Right lobe of liver (tissue), 6 donors: ENCODE data around the gene ABCA6. TPM values are rescaled to one million over a fixed set of nuclear protein-coding genes. Genes with fewer than 3 reads are reported as not detected.
A peak's percentile ranks its signal among the peaks of the same experiment; 100 is the strongest.

ENCODE experiments used
- ATAC-seq, 4 donors: fragments of 200-7000 bp; cut with Tn5 transposase; one replicate each; pipeline ENCODE4 v1.9.1; 2020; ENCODE audit warnings: mild to moderate bottlenecking in 4 of 4, moderate library complexity in 4 of 4
- DNase-seq, 3 donors: peaks; one replicate each; pipeline ENCODE4 v3.0.0-alpha.2; 2020
- H3K27ac ChIP-seq, 3 donors: fragments of 200-600 bp; one replicate each; pipeline ENCODE4 v1.8.0; 2022
- H3K27me3 ChIP-seq, 2 donors: fragments of 200-600 bp; one replicate each; pipeline ENCODE4 v1.8.0; 2022
- H3K36me3 ChIP-seq, 4 donors: fragments of 200-600 bp; sonication (generic) in 1 of 4; one replicate each; pipeline versions ENCODE4 v1.5.1 to v1.8.0; 2017 to 2022; ENCODE audit warnings: control low read depth in 1 of 4
- H3K4me1 ChIP-seq, 4 donors: fragments of 200-600 bp; sonication (generic) in 1 of 4; one replicate each; pipeline versions ENCODE4 v1.5.1 to v1.8.0; 2017 to 2022; ENCODE audit warnings: control low read depth in 1 of 4
- H3K4me3 ChIP-seq, 3 donors: fragments of 200-600 bp; one replicate each; pipeline ENCODE4 v1.8.0; 2022
- H3K9me3 ChIP-seq, 4 donors: fragments of 200-600 bp; sonication (generic) in 1 of 4; one replicate each; pipeline versions ENCODE4 v1.5.1 to v1.8.0; 2017 to 2022; ENCODE audit warnings: control low read depth in 1 of 4
- CTCF ChIP-seq, 4 donors: fragments of 200-600 bp in 3 of 4; fragments of 450-650 bp in 1 of 4; IDR thresholded peaks; one replicate each; pipeline versions ENCODE4 v1.5.1 to v1.8.0; 2016 to 2022; ENCODE audit warnings: antibody characterized with exemption in 4 of 4, mild to moderate bottlenecking in 2 of 4
- POLR2A ChIP-seq: fragments of 450-650 bp; IDR thresholded peaks from one replicate; pipeline ENCODE4 v1.6.1; 2017; ENCODE audit warnings: antibody characterized with exemption, mild to moderate bottlenecking
- WGBS: methylation state at CpG from one replicate; pipeline ENCODE4 v1.1.6; 2018; ENCODE audit warnings: low coverage, low lambda C conversion rate; ENCODE audit not compliant: insufficient coverage; ENCODE audit errors: missing lambda C conversion rate; 5-methylcytosine and 5-hydroxymethylcytosine counted together
- intact Hi-C, 2 donors: fragments of 100-400 bp; cut with DNase I; formaldehyde crosslinking; loops; one replicate each; pipeline versions ENCODE4 v1.11.2 to v1.14.1; 2022
- total RNA-seq, 6 experiments: library from RNA; depleted of rRNA in 2 of 6; stranded (reverse); fragments of >200 nt in 2 of 6; fragmentation: NEBNext Ultra II Directional in 3 of 6; extraction: Animal tissue kit (Norgen Biotek cat#: 25700) in 3 of 6; gene quantifications; one replicate each; pipeline versions ENCODE4 v1.1.0 to v1.2.4, GENCODE V29; 2016 to 2023
- donor health status: DM: no; HTN: yes; CAD: no.
- donor health status: DM: no; HTN: no; CAD: no.
- donor health status: DM: no; HTN: no; CAD: no.
- donor health status: DM: no; HTN: yes; CAD: no.
- donor health status: DM: no; HTN: yes; CAD: no.

Gene ABCA6
- total RNA-seq, 6 experiments from 2014 or later: 54.7 to 155 (median 86.2) TPM

DNA sequence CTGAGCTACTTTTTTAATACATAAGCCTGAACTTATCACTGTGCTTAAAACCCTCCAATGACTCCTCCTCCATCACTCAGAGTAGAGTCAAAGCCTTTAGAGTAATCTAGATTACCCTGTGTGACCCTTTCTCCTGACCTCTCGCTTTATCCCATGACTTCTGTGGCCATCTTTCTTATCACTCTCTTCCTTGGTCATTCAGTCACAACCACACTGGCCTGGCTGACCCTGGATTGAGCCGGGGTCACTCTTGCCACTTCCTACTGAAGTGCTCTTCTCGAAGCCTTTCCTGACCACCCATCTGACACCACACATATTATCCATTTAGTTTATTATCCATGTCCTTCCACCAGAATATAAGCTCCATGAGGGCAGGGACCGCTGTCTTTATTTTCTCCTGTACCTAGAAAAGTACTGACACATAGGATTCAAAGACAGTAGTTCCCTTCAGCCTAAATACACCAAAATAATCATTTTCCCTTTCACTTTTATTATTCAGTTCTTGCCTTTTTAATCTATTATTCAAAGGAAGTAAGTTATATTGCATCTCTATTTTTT is 53.0 kb downstream of the ABCA6 start:
- 83% methylated on average over 4 of the region's 4 CpGs for WGBS
- Histone ChIP-seq H3K4me3 (no peak overlapping the region), H3K27me3 (no peaks in the 10 kb centered on the region), H3K9me3 (no peaks in the 10 kb centered on the region), H3K36me3 (peaks cover 3 to 51% (median 18%) of the 10 kb centered on the region in 4 donors), H3K4me1 (no peaks in the 10 kb centered on the region), H3K27ac (no peak overlapping the region)
- ATAC-seq (no peak), DNase-seq (no peak)
- intact Hi-C loops: no loop called here
- no peak for TF ChIP-seq POLR2A
- TF ChIP-seq CTCF (IDR thresholded peaks at IDR 0.05): no peak

DNA sequence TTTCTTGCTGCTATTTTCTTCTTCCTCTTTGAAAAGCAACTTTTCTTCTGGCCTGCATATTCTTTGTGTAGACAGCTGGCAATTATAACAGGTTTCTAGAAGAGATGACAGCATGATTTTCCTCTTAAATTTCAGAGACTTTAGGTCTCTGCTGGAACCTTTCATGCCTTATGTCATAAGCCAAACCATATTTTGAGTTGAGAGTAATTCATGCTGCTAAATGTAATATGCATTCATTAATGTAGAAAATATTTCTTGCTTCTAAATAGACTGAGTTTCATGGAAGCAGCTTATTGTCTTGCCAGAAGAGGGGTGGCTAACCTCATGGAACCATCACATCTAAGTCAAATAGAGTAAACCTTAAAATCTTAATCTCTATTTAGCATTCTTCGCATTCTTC is 55.1 kb downstream of the ABCA6 start:
- ATAC-seq (no peak), DNase-seq (no peak)
- Histone ChIP-seq H3K27ac (no peak overlapping the region), H3K9me3 (peaks cover 0 to 5% (median 0%) of the 10 kb centered on the region in 4 donors), H3K27me3 (no peaks in the 10 kb centered on the region), H3K36me3 (peaks cover 3 to 66% (median 29%) of the 10 kb centered on the region in 4 donors), H3K4me3 (no peak overlapping the region), H3K4me1 (no peaks in the 10 kb centered on the region)
- intact Hi-C loops: no loop called here
- TF ChIP-seq POLR2A (no peak), CTCF (IDR thresholded peaks at IDR 0.05) (no peak)
- 73% methylated on average over 1 of the region's 1 CpG for WGBS

DNA sequence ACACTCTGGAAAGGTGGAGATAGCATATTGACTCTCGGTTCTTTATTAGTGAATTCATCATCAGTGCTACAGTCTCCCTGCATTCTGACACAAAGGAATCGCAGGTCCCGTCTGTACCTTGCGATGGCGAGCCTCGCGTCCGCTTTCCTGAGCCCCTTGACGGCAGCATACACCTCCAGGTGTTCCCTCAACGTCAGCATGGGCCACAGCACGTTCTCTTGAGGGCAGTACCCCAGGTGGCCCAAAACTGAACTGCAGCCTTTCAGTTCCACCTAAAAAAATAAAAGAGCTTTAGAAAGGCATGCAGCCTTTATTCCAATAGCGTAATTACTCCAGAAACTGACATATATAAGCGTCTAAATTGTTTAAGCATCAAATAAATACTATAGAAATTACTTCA is 56.8 kb downstream of the ABCA6 start:
- no peaks in the 10 kb centered on the region for H3K4me1 ChIP-seq
- peaks cover 0 to 5% (median 0%) of the 10 kb centered on the region in 4 donors for H3K9me3 ChIP-seq
- H3K27me3 ChIP-seq: no peaks in the 10 kb centered on the region
- ATAC-seq: no peak
- H3K4me3 ChIP-seq: no peak overlapping the region
- intact Hi-C loops: no loop called here
- 83% methylated on average over 10 of the region's 13 CpGs for WGBS
- H3K27ac ChIP-seq: no peak overlapping the region
- TF ChIP-seq POLR2A (no peak), CTCF (IDR thresholded peaks at IDR 0.05) (peak in 1 of 4 donors; percentile 14)
- no peak for DNase-seq
- peaks cover 3 to 83% (median 38%) of the 10 kb centered on the region in 4 donors for H3K36me3 ChIP-seq

DNA sequence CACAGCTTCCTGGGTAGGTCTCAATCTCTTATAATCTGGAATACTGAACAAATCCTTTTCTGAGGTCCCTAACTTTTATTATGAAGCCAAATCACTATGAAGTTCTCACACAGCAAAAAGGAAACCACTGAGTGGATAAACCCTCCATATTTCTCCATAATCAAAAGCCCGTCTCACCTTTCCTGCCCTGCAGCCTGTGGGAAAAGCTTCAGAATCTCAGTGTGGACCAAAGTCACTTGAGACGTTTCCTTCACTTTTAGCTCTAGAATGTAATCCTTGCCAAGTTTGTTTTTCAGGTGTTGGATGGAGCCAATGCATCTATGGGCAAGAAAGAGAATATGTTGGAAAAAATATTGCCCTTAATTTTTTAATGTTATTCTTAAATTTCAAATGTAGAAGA is 59.0 kb downstream of the ABCA6 start:
- intact Hi-C loops: no loop called here
- WGBS: 95% methylated on average over 2 of the region's 2 CpGs

More for the DNA sequence above, 59.0 kb downstream of the ABCA6 start:
- Histone ChIP-seq H3K27me3 (no peaks in the 10 kb centered on the region), H3K36me3 (peaks cover 3 to 99% (median 50%) of the 10 kb centered on the region in 4 donors), H3K4me1 (no peaks in the 10 kb centered on the region), H3K4me3 (no peak overlapping the region), H3K9me3 (peaks cover 0 to 5% (median 0%) of the 10 kb centered on the region in 4 donors), H3K27ac (no peak overlapping the region)
- TF ChIP-seq CTCF (IDR thresholded peaks at IDR 0.05) (no peak), POLR2A (no peak)
- ATAC-seq (no peak), DNase-seq (no peak)
